Right hindlimb (tissue), 1 donor: ENCODE data around the gene HK3.

Experiments
- DNase-seq: peaks from one replicate; pipeline ENCODE4 v3.0.0-alpha.2; 2018

Gene HK3

GRCh38 chr5:176902102-176902814, 3.1 kb upstream of the HK3 start:
- DNase-seq, result no peak

- no peak for DNase-seq
These were observed 2.3 kb upstream of the HK3 start for GRCh38 chr5:176901260-176902101.

GRCh38 chr5:176900780-176901204, 1.6 kb upstream of the HK3 start:
- DNase-seq, result no peak

- DNase-seq, result peak; percentile 58
These were observed 1.0 kb upstream of the HK3 start for GRCh38 chr5:176899946-176900779.

- DNase-seq, result no peak
These were observed 1.9 kb downstream of the HK3 start for GRCh38 chr5:176897263-176897662.

- no peak for DNase-seq
These were observed 3.3 kb downstream of the HK3 start for GRCh38 chr5:176895831-176896230.

GRCh38 chr5:176894298-176894697, 4.8 kb downstream of the HK3 start:
- no peak for DNase-seq

GRCh38 chr5:176892663-176893062, 6.5 kb downstream of the HK3 start:
- DNase-seq, result no peak

GRCh38 chr5:176891331-176891958, 7.7 kb downstream of the HK3 start:
- DNase-seq, result no peak

GRCh38 chr5:176890455-176891330, 8.5 kb downstream of the HK3 start:
- DNase-seq, result no peak

GRCh38 chr5:176889321-176890280, 9.5 kb downstream of the HK3 start:
- no peak for DNase-seq

GRCh38 chr5:176888865-176889165, 10.3 kb downstream of the HK3 start:
- no peak for DNase-seq

- DNase-seq, result no peak
These were observed 10.9 kb downstream of the HK3 start for GRCh38 chr5:176888016-176888864.

- no peak for DNase-seq
These were observed 11.8 kb downstream of the HK3 start for GRCh38 chr5:176887252-176887849.

- no peak for DNase-seq
These were observed 12.6 kb downstream of the HK3 start for GRCh38 chr5:176886336-176887251.

GRCh38 chr5:176884571-176884890, 14.6 kb downstream of the HK3 start:
- no peak for DNase-seq

GRCh38 chr5:176883700-176884570, 15.2 kb downstream of the HK3 start:
- DNase-seq, result no peak

GRCh38 chr5:176882567-176882903, 16.6 kb downstream of the HK3 start:
- DNase-seq, result no peak
